GM19467 (cell line): ENCODE results near the gene AKAP7.
"Not testable (repeated sequence)": the region's sequence is repeated elsewhere in the genome, so short reads cannot be mapped to it uniquely, and the experiment has no call there.

Experiments used
- ATAC-seq: cut with Tn5 transposase; IDR thresholded peaks from one replicate; pipeline ENCODE4 v1.9.1; 2021; ENCODE audit warnings: mild to moderate bottlenecking, moderate library complexity; ENCODE audit not compliant: unreplicated experiment

AKAP7 gene

DNA sequence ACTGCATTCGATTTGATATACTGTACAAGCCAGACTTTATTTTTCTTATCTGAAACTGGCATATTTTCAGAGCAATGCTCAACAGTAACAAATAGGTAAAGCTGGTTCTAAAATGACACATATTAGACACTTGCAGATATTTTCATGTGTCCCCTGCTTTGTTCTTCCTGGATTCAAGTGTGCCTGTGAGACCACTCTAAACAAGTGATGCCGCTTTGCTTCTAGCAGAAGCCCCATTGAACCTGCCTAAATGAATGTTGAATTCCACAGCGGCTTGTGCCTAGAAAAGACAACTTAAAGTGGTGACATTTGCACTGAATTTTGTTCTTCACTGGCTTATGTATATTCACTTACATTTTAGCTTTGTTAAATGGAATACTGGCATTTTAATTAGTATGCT is 115.7 kb downstream of the AKAP7 start:
- ATAC-seq = no peak

DNA sequence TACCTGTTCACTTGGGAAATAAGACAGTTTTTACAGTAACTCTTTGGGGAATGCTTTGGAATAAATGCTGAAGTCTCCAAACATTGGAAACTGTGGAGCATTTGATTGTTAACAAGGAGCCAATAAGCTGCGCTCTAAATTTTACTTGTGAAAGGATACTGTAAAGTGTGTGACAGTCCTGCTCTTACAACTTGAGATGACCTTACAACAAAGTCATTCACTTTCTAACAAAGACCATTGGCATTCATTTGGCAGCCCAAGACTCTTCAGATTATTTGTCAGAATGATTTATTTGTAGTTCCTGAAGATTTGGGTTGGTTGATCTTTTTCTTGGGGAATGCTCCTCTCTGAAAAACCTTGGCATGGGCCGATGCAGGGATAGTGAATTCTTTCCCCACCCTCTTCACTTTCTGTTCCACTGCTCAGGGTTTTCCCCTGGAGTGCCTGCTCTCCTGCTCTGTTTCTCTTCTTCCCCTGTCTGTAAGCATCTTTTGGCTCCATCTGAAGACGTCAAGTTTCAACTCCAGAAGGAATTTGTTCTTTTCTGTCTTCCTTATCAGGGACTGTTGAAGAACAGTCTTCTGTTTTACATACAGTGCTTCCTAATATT is 116.4 kb downstream of the AKAP7 start:
- ATAC-seq = no peak

DNA sequence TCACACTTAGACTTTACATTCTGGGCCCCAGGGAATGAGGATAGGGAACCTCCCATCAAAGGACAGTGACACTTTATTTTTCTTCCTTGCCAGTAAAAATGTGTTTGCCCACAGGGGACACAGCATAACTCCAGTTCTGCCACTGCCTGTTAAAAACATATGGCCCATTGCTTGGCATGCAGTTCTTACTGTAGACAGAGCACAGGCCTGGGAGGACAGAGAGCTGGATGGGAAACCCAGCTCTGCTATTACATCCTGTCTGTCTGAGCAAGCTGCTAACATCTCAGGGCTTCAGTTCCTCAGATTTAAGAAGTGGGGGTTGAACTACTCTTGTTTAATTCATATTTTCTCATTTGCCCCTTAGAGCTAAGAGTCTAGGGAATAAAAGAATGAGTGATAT is 120.2 kb downstream of the AKAP7 start:
- no peak for ATAC-seq

DNA sequence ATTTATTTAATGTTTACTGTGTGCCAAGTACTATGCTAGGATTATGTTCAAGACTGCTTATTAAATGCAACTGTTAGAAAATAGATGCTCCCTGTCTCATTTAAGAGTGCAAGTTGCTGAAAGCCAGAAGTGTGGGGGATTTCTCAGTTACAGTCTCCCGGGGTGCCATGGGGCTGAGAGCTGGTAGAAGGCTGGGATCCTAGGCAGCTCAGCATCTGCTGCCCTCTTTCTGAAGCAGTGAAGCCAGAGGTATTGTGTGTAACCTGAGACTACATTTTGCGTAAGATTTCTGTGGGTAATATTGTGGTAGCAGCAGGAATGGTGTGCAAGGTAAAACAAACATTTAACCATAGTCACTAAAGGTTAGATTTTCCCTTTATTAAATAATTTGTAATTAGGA is 120.6 kb downstream of the AKAP7 start:
- ATAC-seq = no peak

DNA sequence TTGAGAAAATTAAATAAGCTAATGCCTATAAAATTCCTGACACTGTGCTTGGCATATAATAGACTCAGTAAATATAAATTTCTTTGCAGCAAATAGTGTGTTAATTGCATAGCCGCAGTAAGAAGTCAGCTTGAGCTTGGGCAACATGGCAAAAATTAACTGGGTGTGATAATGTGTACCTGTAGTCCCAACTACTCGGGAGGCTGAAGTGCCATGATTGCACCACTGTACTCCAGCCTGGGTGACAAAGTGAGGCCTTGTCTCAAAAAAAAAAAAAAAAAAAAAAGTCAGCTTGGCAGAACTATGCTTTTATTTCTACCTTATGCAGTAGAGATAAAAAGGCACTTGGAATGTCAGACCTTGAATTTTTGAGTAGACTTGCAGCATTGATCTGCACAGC is 121.8 kb downstream of the AKAP7 start:
- no peak for ATAC-seq

DNA sequence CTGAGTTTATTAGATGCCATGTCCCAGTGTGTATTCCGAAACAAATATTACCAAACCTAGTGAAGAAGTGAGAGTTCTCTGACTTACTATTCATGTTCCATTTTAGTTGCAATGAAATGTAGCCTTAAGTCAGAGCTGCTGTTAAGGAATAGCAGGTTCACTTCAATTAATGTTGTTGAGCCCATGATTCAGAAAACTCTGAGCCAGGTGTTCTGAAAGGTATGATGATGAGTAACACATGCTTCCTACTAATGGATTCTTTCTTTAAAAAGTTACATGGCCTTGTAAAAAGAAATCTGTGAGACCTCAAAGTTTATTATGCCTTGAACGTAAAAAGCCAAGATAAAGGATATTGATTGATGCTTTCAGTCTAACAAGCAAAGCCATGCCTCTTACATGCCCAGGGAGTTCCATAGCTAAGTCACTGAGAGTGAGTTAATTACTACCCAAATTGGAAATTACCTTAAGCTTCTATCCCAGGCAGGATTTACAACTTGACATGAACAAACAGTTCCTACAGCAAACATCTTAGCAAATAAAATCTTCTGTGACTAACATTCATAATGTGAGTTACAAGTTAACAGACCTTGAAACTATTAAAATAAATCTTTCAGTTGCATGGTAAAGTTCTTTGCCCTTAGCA is 122.9 kb downstream of the AKAP7 start:
- ATAC-seq = peak; percentile 44

DNA sequence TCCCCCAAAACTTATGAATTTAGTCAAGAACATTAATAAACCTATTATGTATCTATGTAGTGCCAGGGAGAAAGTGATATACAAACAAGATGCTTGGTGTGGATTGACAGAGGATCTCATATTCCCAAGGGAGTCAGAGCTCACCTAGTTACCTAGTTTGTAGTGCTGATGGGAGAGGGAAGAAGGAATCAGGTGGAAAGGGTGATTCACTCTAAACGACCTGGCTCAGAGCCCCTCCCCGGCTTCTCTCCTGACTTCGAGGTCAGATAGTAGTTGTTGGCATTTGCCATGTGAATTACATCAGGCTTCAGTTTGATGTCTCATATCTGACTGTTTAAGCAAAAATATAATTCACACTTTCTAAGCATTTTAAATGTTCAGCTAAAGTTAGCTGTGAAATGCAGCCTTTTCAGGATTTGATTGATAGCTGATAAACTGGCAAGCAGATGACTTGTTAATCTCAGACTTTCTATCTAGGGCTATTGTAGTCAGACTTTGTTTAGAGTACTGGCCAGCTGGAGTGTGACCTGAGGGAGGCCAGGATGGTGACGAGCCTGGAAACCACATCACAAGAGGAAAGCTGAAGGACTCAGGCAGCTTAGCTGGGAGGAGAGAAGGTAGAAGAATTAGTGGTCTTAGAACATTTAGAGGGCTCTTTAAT is 123.7 kb downstream of the AKAP7 start:
- ATAC-seq = no peak

DNA sequence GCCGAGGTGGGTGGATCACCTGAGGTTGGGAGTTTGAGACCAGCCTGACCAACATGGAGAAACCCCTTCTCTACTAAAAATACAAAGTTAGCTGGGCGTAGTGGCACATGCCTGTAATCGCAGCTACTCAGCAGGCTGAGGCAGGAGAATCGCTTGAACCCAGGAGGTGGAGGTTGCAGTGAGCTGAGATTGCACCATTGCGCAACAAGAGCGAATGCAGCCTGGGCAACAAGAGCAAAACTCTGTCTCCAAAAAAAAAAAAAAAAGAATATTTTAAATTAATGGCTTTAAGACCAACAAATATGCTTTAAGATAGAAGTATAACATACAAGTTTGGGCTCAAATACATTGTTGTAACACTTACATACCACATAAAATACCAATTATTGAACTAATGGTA is 125.7 kb downstream of the AKAP7 start:
- not testable (repeated sequence) for ATAC-seq

DNA sequence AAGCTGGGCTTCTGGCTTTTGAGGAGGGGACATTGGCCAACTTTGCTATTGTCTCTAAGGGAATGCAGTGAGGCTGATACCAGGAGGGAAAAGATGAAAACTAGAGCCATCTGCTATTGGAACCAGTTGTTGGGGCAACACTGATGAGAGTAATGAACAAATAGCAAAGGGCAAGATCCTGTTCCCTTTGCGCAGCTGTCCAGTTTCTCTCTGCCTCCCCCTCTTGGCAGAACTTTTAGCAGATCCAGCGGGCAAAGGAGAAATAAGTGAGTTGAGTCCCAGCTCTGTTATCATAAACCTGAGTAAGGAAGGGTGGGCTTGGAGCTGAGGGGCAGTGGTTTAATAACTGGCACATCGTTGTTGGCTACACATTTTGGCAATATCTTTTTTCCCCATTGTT is 126.8 kb downstream of the AKAP7 start:
- no peak for ATAC-seq

DNA sequence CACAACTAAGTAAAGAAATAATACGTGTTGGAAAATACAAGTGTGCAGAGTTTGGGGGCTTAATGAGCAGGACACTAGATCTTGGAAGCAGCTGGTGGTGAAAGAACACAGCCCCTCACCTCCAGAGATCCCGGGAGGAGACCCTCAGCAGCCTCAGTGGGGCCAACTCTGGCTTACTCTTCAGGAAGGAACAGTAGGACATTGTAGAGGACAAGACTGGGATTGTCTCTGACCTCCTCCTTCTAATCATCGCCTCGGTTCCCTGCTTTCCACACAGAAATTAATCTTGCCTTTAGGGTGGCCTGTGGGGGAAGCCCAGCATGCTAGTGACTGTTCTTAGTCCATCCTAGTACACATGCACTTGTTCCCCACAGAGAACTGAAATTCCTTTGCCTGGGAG is 130.7 kb downstream of the AKAP7 start:
- ATAC-seq = no peak

DNA sequence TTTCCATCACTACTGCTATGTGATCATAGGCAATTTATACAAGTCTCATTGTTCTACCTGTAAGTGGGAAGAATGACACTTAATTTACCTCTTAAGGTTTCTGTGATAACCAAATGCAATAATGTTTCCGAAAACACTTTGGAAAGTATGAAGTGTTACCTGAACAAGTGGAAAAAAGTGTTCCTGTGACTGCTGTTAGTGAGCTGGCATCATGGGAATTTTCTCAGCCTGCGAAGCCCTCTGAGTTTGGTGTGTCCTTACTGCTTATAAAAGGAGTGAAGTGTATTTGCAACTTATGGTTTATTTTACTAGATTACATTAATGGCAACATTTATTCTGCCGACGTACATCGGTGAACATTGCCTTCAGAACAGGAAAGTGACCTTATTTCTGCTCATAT is 133.0 kb downstream of the AKAP7 start:
- no peak for ATAC-seq

DNA sequence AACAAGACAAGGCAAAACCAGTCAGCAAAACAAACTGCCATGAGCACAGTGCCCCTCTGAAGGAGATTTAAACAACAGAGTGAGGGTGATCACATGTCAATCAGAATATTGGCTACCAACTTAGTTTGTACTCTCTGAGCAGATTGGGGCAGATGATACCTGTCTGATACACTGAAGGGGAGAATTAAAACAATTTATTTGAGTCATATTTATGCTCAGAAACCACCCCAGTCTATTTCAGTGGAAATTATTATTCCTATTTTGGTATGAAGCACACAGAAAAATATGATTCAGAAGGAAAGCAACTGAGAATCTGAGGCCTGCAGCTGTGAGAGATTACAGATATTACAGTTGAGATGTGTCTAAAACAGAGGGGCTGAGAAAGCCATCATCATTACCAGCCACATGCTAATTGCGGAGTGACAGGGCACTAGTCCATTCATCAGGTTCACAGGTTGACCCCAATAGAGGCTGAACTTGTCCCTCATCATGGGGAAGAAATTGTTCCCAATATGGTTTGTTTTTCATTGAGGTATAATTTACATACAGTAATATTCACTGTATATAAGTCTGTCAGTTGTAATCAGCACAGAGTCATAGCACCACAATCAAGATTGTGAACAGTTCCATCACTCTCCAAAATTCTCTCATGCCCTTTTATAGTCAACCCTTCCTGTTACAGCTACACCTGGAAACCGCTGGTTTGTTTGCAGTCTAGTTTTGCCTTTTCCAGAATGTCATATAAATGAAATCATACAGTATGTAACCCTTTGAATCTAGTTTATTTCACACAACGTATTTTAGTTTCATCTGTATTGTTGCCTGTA is 134.5 kb downstream of the AKAP7 start:
- ATAC-seq = no peak

DNA sequence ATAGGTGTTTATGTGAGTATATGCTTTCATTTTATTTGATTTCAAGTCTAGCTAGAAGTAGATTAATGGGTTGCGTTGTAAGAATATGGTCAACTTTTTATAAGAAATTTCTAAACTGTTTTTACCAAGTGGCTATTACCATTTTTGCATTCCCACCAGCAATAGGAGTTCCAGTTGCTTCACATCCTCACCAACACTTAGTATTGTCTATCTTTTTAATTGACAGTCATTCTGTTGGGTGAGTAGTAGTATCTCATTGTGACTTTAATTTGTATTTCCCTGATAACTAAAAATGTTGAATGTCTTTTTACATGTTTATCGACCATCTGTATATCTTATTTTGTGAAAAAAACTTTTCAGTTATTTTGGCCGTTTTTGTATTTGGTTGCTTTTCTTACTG is 135.3 kb downstream of the AKAP7 start:
- ATAC-seq = no peak

DNA sequence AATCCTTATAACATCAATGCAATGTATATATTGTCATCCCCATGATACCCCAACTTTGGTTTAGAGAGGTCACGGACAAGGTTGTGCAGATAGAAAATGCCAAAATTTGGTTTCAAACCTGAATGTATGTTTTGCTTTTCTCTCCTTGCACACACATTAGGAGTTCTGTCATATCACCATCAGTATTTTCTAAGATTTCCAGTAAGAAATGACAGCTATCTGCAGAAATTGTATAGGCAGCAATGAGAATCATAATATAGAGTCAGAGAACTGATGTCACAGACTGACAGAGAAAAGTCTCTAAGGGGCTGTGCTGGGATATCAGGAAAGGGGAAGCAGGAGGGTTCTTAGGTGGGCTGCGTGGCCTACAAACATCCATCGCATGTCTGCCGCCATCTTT is 140.0 kb downstream of the AKAP7 start:
- ATAC-seq = no peak

DNA sequence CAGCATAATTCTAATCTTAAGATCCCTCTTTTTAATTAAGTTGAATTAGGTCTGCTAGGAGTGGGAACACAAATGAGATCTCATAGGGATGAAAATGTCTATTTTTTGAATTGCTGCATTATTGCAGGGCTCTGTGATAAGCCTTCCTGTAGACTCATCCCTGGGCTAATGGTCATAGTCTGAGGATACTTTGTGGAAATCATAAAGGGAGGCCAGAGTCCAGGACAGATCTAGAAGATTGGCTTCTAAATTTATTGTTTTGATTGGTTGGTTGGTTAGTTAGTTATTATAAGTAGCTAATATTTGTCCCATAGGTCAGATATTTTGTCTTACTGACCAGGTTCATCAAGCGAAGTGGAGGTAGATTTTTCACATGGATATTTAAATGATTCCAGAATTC is 142.3 kb downstream of the AKAP7 start:
- no peak for ATAC-seq

DNA sequence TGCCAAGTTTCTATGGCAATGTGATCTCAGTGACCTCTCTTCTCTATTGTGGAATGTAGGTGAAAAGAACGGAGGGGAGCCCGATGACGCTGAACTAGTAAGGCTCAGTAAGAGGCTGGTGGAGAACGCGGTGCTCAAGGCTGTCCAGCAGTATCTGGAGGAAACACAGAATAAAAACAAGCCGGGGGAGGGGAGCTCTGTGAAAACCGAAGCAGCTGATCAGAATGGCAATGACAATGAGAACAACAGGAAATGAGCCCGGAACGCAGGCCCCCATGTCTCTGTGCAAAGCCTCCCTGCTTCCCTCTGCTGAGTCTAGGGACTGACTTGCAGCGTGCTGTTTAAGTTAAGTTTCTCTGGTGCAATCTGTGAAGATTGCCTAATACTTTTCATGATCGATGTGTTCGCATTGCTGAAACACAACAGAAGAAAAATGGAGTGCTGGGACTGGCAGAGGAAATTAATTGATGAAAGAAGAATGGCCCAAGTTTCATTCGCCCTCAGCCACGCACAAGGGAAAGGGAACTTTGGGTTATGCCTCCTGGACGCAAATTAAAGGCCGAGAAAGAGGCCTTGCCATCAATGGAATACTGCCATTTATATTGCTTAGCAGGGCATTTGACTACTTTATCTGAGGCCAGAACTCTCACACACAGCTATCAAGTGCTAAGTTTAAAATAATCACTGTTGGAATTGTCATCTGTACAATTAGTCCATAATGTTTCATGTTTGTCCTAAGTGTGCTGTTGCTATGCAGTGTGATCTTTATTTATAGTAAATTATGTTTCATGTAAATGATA is 146.4 kb downstream of the AKAP7 start:
- peak; percentile 69 for ATAC-seq

DNA sequence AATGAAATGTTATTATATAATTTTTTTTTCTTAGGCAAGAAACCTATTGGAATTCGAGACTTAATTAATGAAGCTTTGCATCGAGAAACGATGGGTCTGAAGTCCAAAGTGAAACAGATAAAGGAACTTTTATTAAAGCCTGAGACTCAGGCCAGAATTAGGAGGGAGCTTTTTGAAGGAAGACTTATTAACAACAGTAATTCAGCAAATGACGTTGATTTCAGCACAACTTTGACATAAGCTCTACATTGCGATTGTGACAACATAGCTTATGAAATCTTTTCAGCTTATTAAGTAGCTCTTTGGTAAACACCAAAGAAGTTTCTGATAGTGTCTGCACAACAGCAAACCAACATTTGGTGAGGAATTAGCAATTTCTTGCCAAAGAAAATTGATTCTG is 147.1 kb downstream of the AKAP7 start:
- ATAC-seq = no peak

DNA sequence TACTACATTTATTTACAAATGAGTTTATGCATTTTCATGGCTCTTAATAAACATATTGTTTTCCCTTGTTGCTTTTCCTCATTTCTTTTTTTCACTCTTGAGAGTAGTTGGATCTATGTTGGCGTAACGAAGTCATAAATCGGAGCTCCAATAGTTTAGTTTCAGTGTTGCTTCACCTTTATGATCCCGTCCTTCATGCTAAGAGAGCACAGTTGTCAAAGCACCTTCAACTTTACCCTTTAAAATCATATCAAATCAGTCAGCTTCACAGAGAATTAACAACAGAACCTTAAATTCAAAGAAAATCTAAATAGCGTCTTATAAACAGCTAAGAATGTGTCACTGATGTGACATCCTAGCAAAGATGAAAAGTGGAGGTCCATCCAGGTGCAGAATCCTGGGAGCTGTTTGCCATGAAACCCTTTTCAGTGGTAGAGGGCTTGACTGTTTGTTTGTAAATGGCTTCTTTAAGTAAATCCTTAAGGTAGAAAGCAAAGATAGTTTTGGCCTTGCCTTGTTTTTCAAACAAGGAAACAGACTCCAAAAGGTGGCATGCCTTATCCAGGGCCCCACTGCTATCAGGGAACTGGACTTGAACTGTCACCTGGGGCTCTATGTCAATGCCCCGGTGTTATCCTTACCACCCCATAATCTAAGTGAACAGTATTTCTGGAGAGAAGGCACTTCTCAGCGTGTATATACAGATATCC is 148.4 kb downstream of the AKAP7 start:
- ATAC-seq = no peak

DNA sequence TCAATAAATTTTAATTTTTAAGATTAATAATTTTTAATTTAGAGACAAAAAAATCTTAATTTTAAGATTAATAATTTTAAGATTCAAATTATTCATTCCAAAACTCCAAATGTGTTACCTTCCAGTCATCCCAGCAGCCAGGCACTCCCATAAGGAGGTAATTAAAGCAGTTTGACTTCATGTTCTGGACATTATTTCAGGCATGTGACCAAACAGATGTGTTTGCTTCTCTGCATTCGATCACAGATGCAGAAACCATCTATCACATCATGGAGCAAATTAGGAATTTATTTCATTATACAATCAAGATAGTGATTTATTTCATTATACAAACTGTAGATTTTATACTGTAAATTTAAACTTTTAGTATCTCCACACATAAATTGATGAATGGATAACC is 150.3 kb downstream of the AKAP7 start:
- ATAC-seq = no peak

DNA sequence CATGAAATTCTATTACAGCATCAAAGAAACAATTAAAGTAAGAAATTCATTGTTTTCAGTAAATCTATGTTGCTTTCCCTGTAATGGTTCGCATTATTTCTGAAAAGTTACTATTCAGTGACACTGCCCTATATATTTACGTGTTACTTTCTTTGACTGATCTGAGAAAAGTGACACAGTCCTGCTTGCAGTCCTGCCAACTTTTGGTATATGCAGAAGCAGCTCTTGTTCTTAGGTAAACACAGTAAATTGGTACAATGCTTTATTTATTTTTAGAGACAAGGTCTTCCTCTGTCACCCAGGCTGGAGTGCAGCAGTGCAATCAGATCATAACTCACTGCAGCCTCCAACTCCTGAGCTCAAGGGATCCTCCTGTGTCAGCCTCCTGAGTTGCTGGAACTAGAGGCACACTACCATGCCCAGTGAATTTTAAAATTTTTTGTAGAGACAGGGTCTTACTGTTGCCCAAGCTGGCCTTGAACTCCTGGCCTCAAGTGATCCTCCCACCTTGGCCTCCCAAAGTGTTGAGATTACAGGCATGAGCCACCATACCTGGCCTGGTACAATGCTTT is 151.3 kb downstream of the AKAP7 start:
- no peak for ATAC-seq
